Anterior cingulate cortex (tissue), 58 donors: ENCODE data around the gene C1orf74.

ENCODE experiments used
- DNase-seq, 58 donors: peaks; one replicate each; lab custom pipeline; 2025; lab: John Stamatoyannopoulos, UW

Gene C1orf74

GRCh38 chr1:209749205-209749604 is 35.2 kb downstream of the C1orf74 start:
- no peak for DNase-seq

- no peak for DNase-seq
Measured at GRCh38 chr1:209748620-209749019, 35.7 kb downstream of the C1orf74 start.

GRCh38 chr1:209747580-209748262 is 36.6 kb downstream of the C1orf74 start:
- DNase-seq, result peak in 57 of 58 donors; percentile 14 to 93 (median 72)

- no peak for DNase-seq
Measured at GRCh38 chr1:209746451-209747165, 37.8 kb downstream of the C1orf74 start.

- DNase-seq, result peak in 29 of 58 donors; percentile 3 to 79 (median 15)
Measured at GRCh38 chr1:209743145-209743482, 41.2 kb downstream of the C1orf74 start.

GRCh38 chr1:209742409-209743144 is 41.8 kb downstream of the C1orf74 start:
- peak in 3 of 58 donors; percentile 2 to 9 (median 7) for DNase-seq

- DNase-seq, result no peak
Measured at GRCh38 chr1:209741889-209742288, 42.5 kb downstream of the C1orf74 start.

GRCh38 chr1:209741193-209741592 is 43.2 kb downstream of the C1orf74 start:
- no peak for DNase-seq

- DNase-seq, result no peak
Measured at GRCh38 chr1:209738270-209738669, 46.1 kb downstream of the C1orf74 start.

- no peak for DNase-seq
Measured at GRCh38 chr1:209737118-209737505, 47.2 kb downstream of the C1orf74 start.

GRCh38 chr1:209736490-209737117 is 47.8 kb downstream of the C1orf74 start:
- DNase-seq, result no peak

GRCh38 chr1:209733409-209734192 is 50.8 kb downstream of the C1orf74 start:
- no peak for DNase-seq

- no peak for DNase-seq
Measured at GRCh38 chr1:209732725-209733124, 51.6 kb downstream of the C1orf74 start.

- no peak for DNase-seq
Measured at GRCh38 chr1:209729436-209729835, 54.9 kb downstream of the C1orf74 start.
